B cell (primary cell): ENCODE results near the gene HSPA12A. TPM values are rescaled to one million over a fixed set of nuclear protein-coding genes. Genes with fewer than 3 reads are reported as not detected.

Experiments
- ATAC-seq: fragments of 200-7000 bp; cut with Tn5 transposase; one replicate; pipeline ENCODE4 v1.10.0; 2021; ENCODE audit warnings: low read depth, mild to moderate bottlenecking, moderate number of reproducible peaks, moderate library complexity
- CTCF ChIA-PET: fragments of 350-600 bp; sonication (Branson Sonifier 250); formaldehyde crosslinking; loops from one replicate; lab custom pipeline; 2021; ENCODE audit warnings: antibody characterized with exemption, inconsistent platforms; lab: Charles Lee
- POLR2A ChIA-PET: fragments of 350-600 bp; sonication (Branson Sonifier 250); formaldehyde crosslinking; loops from one replicate; lab custom pipeline; 2021; ENCODE audit warnings: antibody characterized with exemption; lab: Charles Lee
- DNase-seq: peaks from one replicate; pipeline ENCODE4 v3.0.0; 2013
- H2AFZ ChIP-seq: 2 replicates; pipeline ENCODE4 v1.6.1; 2012; ENCODE audit warnings: mild to moderate bottlenecking, low read depth, low read length; ENCODE audit not compliant: insufficient read depth, poor library complexity, severe bottlenecking
- H3K27ac ChIP-seq, 2 donors: 1 replicate in 1 of 2; 2 replicates in 1 of 2; pipeline ENCODE4 v1.5.1; 2012 to 2013; ENCODE audit warnings: low read length in 2 of 2, mild to moderate bottlenecking in 2 of 2, moderate library complexity in 1 of 2
- H3K27me3 ChIP-seq, 4 experiments: fragments of 200-600 bp in 1 of 4; sonication (generic) in 1 of 4; replicated peaks in 1 of 4; 1 replicate in 2 of 4; 2 replicates in 2 of 4; pipeline versions ENCODE4 v1.6.1 to v1.7.0; 2013 to 2016; ENCODE audit warnings: low read length in 3 of 4, mild to moderate bottlenecking in 2 of 4, mixed read lengths in 1 of 4, moderate library complexity in 1 of 4; ENCODE audit not compliant: insufficient read depth in 4 of 4, control insufficient read depth in 3 of 4; ENCODE audit errors: control extremely low read depth in 1 of 4
- H3K36me3 ChIP-seq, 2 experiments: replicated peaks in 1 of 2; 1 replicate in 1 of 2; 2 replicates in 1 of 2; pipeline versions ENCODE4 v1.6.1 to v1.7.1; 2013; ENCODE audit warnings: low read length in 1 of 2; ENCODE audit not compliant: insufficient read depth in 2 of 2, control insufficient read depth in 1 of 2; ENCODE audit errors: control extremely low read depth in 1 of 2, extremely low read depth in 1 of 2
- H3K4me1 ChIP-seq, 2 donors: fragments of 200-600 bp in 1 of 2; sonication (generic) in 1 of 2; 1 replicate in 1 of 2; 2 replicates in 1 of 2; pipeline versions ENCODE4 v1.5.1 to v1.6.1; 2013 to 2017; ENCODE audit warnings: low read length in 2 of 2; ENCODE audit not compliant: control insufficient read depth in 2 of 2, insufficient read depth in 2 of 2
- H3K4me2 ChIP-seq: replicated peaks from 2 replicates; pipeline ENCODE3; 2012; ENCODE audit warnings: mild to moderate bottlenecking, low read depth, low read length; ENCODE audit not compliant: poor library complexity, severe bottlenecking
- H3K4me3 ChIP-seq, 5 experiments: fragments of 200-600 bp in 1 of 5; sonication (generic) in 1 of 5; 1 replicate in 3 of 5; 2 replicates in 2 of 5; pipeline versions ENCODE4 v1.5.1 to v1.7.0; 2011 to 2016; ENCODE audit warnings: low read length in 4 of 5, mild to moderate bottlenecking in 4 of 5, low read depth in 2 of 5, control low read depth in 1 of 5, moderate library complexity in 1 of 5; ENCODE audit not compliant: insufficient read depth in 1 of 5; ENCODE audit errors: control extremely low read depth in 1 of 5, extremely low read depth in 1 of 5
- H3K79me2 ChIP-seq: fragments of 200-600 bp; sonication (generic); one replicate; pipeline ENCODE4 v1.6.0; 2016; ENCODE audit warnings: low read length; ENCODE audit not compliant: control insufficient read depth, insufficient read depth
- H3K9ac ChIP-seq: fragments of 200-600 bp; sonication (generic); 2 replicates; pipeline ENCODE4 v1.6.1; 2017; ENCODE audit warnings: mild to moderate bottlenecking, low read length, moderate library complexity
- H3K9me3 ChIP-seq, 3 donors: one replicate each; pipeline versions ENCODE4 v1.6.1 to v1.7.1; 2013; ENCODE audit warnings: low read length in 2 of 3; ENCODE audit not compliant: control insufficient read depth in 2 of 3, insufficient read depth in 1 of 3; ENCODE audit errors: control extremely low read depth in 1 of 3
- H4K20me1 ChIP-seq: 2 replicates; pipeline ENCODE4 v1.6.0; 2012; ENCODE audit warnings: mild to moderate bottlenecking, low read length; ENCODE audit not compliant: insufficient read depth, control insufficient read depth, poor library complexity, severe bottlenecking
- H3K27ac Mint-ChIP-seq: one replicate; pipeline ENCODE4 v1.8.0; 2021; ENCODE audit warnings: mixed read lengths
- H3K27me3 Mint-ChIP-seq: one replicate; pipeline ENCODE4 v1.8.0; 2021; ENCODE audit warnings: mixed read lengths
- H3K4me1 Mint-ChIP-seq: one replicate; pipeline ENCODE4 v1.8.0; 2021; ENCODE audit warnings: mixed read lengths
- H3K4me3 Mint-ChIP-seq: one replicate; pipeline ENCODE4 v1.8.0; 2021; ENCODE audit warnings: mixed read lengths
- H3K9me3 Mint-ChIP-seq: one replicate; pipeline ENCODE4 v1.8.0; 2022; ENCODE audit warnings: mixed read lengths; ENCODE audit not compliant: insufficient read depth
- EZH2 ChIP-seq: IDR thresholded peaks from 2 replicates; pipeline ENCODE4 v1.6.1; 2012; ENCODE audit warnings: borderline replicate concordance, low read depth, mild to moderate bottlenecking, moderate library complexity, low read length; ENCODE audit not compliant: insufficient read depth, poor library complexity, severe bottlenecking
- WGBS: methylation state at CpG from one replicate; pipeline ENCODE4 v1.1.5; 2013; ENCODE audit warnings: missing lambda C conversion rate; ENCODE audit not compliant: insufficient coverage; 5-methylcytosine and 5-hydroxymethylcytosine counted together
- intact Hi-C: fragments of 100-400 bp; cut with micrococcal nuclease; formaldehyde crosslinking; loops from one replicate; pipeline ENCODE4 v1.10.0; 2022
- polyA plus RNA-seq: library from polyadenylated mRNA; depleted of rRNA; stranded (reverse); fragments of >200 nt; gene quantifications from 2 replicates; pipeline ENCODE4 v1.2.3, GENCODE V29; 2012
- total RNA-seq, 2 donors: library from RNA; stranded (reverse); fragments of 120-200 nt in 1 of 2; gene quantifications; 1 replicate in 1 of 2; 2 replicates in 1 of 2; pipeline versions ENCODE4 v1.2.3 to v1.2.4, GENCODE V29; 2013 to 2022
- TF ChIP-seq, protein P1 (sequence below): fragments of 200-600 bp; IDR thresholded peaks from one replicate; pipeline ENCODE4 v1.8.0; 2022; ENCODE audit warnings: antibody characterized with exemption, mild to moderate bottlenecking

The HSPA12A gene
- total and polyA plus RNA-seq, 2 donors (not counting 1 experiment from before 2014, with no cell fraction given): 2.1 to 17.7 TPM

DNA sequence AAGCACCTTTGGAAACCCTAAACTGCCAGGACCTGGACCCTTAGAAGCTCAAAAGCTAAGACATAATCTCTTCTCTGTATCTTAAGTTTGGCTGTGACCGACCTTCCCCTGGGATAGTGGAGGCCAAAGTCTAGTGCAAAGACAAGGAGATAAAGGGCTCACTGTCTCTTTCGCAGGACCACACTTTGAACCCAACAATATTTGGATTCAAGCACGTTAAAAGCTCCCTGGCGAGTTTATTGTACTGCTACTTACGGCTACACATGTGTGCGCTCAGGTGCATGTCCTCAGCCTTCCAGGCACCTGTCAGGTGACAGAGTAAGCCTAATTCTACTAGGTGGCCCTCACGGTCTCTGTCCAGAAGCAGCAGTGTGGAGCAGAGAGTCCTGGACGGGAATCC lies 65.7 kb downstream of the HSPA12A start:
- intact Hi-C loops: no loop called here
- POLR2A ChIA-PET: no interaction called here
- H3K9me3 Mint-ChIP-seq: no peaks in the 10 kb centered on the region
- H3K27ac Mint-ChIP-seq: no peak overlapping the region
- H3K4me3 Mint-ChIP-seq: no peak overlapping the region
- no peak overlapping the region for H3K4me3 ChIP-seq
- CTCF ChIA-PET: no interaction called here
- H2AFZ ChIP-seq: no peak overlapping the region
- WGBS: 81% methylated on average over 7 of the region's 8 CpGs
- H3K9me3 ChIP-seq: no peaks in the 10 kb centered on the region
- no peaks in the 10 kb centered on the region for H4K20me1 ChIP-seq
- H3K9ac ChIP-seq: no peak overlapping the region
- DNase-seq: no peak
- H3K4me2 ChIP-seq: no peak overlapping the region
- no peaks in the 10 kb centered on the region for H3K27me3 Mint-ChIP-seq
- H3K4me1 ChIP-seq: no peaks in the 10 kb centered on the region
- TF ChIP-seq, protein P1, sequence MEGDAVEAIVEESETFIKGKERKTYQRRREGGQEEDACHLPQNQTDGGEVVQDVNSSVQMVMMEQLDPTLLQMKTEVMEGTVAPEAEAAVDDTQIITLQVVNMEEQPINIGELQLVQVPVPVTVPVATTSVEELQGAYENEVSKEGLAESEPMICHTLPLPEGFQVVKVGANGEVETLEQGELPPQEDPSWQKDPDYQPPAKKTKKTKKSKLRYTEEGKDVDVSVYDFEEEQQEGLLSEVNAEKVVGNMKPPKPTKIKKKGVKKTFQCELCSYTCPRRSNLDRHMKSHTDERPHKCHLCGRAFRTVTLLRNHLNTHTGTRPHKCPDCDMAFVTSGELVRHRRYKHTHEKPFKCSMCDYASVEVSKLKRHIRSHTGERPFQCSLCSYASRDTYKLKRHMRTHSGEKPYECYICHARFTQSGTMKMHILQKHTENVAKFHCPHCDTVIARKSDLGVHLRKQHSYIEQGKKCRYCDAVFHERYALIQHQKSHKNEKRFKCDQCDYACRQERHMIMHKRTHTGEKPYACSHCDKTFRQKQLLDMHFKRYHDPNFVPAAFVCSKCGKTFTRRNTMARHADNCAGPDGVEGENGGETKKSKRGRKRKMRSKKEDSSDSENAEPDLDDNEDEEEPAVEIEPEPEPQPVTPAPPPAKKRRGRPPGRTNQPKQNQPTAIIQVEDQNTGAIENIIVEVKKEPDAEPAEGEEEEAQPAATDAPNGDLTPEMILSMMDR: no peak
- no peak for TF ChIP-seq EZH2
- no peaks in the 10 kb centered on the region for H3K27me3 ChIP-seq
- no peaks in the 10 kb centered on the region for H3K36me3 ChIP-seq
- no peak overlapping the region for H3K27ac ChIP-seq
- no peaks in the 10 kb centered on the region for H3K79me2 ChIP-seq
- ATAC-seq: no peak
- H3K4me1 Mint-ChIP-seq: no peaks in the 10 kb centered on the region

DNA sequence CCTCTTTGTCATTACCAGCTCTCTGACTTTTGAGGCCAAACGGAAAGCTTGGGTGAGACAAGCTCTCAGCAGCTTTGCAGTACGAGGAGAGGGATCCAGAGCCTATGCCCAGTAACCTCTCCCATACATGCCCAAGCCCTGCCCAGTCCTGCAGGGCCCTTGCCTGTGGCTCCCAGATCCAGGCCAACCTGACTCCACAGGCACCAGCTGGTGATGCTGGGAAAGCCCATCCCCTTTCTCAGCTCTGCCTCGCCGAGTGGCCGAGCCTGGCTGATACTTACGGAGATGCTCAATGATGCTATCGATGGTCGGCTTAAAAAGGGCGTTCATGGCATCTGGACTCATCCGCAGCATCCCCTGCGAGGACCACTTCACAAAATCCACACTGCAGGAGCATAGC lies 66.2 kb downstream of the HSPA12A start:
- H3K4me3 Mint-ChIP-seq: no peak overlapping the region
- POLR2A ChIA-PET: no interaction called here

More for the DNA sequence above, 66.2 kb downstream of the HSPA12A start:
- no peaks in the 10 kb centered on the region for H3K4me1 Mint-ChIP-seq
- no peak overlapping the region for H3K27ac ChIP-seq
- intact Hi-C loops: no loop called here
- H3K9me3 ChIP-seq: no peaks in the 10 kb centered on the region
- H3K27me3 Mint-ChIP-seq: no peaks in the 10 kb centered on the region
- no peaks in the 10 kb centered on the region for H3K79me2 ChIP-seq
- H3K9ac ChIP-seq: no peak overlapping the region
- no peak overlapping the region for H3K4me2 ChIP-seq
- H2AFZ ChIP-seq: no peak overlapping the region
- TF ChIP-seq, protein P1: no peak
- TF ChIP-seq EZH2: no peak
- DNase-seq (no peak), ATAC-seq (no peak)
- no peak overlapping the region for H3K27ac Mint-ChIP-seq
- no peaks in the 10 kb centered on the region for H3K27me3 ChIP-seq
- CTCF ChIA-PET: no interaction called here
- H3K36me3 ChIP-seq: no peaks in the 10 kb centered on the region
- 88% methylated on average over 9 of the region's 11 CpGs for WGBS
- H4K20me1 ChIP-seq: no peaks in the 10 kb centered on the region
- H3K4me1 ChIP-seq: no peaks in the 10 kb centered on the region
- H3K9me3 Mint-ChIP-seq: no peaks in the 10 kb centered on the region
- H3K4me3 ChIP-seq: no peak overlapping the region
